OCI-LY1 (cell line): Measurements from ENCODE around the gene DNAH8.

ENCODE experiments used
- H2AFZ ChIP-seq: fragments of 200-600 bp; sonication (generic), shearing (Covaris generic); 2 replicates; pipeline ENCODE4 v1.6.0; 2014; ENCODE audit warnings: antibody characterized with exemption, mild to moderate bottlenecking, low read length
- H3F3A ChIP-seq: fragments of 200-600 bp; sonication (generic), shearing (Covaris generic); 2 replicates; pipeline ENCODE4 v1.6.0; 2014; ENCODE audit warnings: mild to moderate bottlenecking, antibody characterized with exemption, low read length, moderate library complexity; ENCODE audit not compliant: insufficient read depth
- H3K27ac ChIP-seq: fragments of 200-600 bp; sonication (generic); 2 replicates; pipeline ENCODE4 v1.5.1; 2014; ENCODE audit warnings: low read length, mixed run types, mild to moderate bottlenecking, low read depth; ENCODE audit not compliant: poor library complexity, severe bottlenecking
- H3K27me3 ChIP-seq: fragments of 200-600 bp; sonication (generic); 2 replicates; pipeline ENCODE4 v1.6.0; 2014; ENCODE audit warnings: antibody characterized with exemption, mild to moderate bottlenecking, low read length, moderate library complexity; ENCODE audit not compliant: insufficient read depth
- H3K36me3 ChIP-seq: fragments of 200-600 bp; sonication (generic); 2 replicates; pipeline ENCODE4 v1.6.1; 2014; ENCODE audit warnings: mild to moderate bottlenecking, antibody characterized with exemption, low read length, moderate library complexity, mixed read lengths; ENCODE audit not compliant: insufficient read depth
- H3K4me1 ChIP-seq: fragments of 200-600 bp; sonication (generic); 2 replicates; pipeline ENCODE4 v1.5.1; 2014; ENCODE audit warnings: mild to moderate bottlenecking, low read length, moderate library complexity; ENCODE audit not compliant: insufficient read depth, severe bottlenecking
- H3K4me2 ChIP-seq: fragments of 200-600 bp; sonication (generic), shearing (Covaris generic); 2 replicates; pipeline ENCODE4 v1.6.1; 2014; ENCODE audit warnings: low read length
- H3K4me3 ChIP-seq: fragments of 200-600 bp; sonication (generic); 2 replicates; pipeline ENCODE4 v1.5.1; 2014; ENCODE audit warnings: low read length, low read depth, mild to moderate bottlenecking, mixed read lengths; ENCODE audit not compliant: poor library complexity, severe bottlenecking
- H3K79me2 ChIP-seq: fragments of 200-600 bp; shearing (Covaris generic); 2 replicates; pipeline ENCODE4 v1.6.1; 2016; ENCODE audit warnings: mixed run types, low read length, mixed read lengths; ENCODE audit not compliant: insufficient read depth
- H3K9ac ChIP-seq: fragments of 200-600 bp; sonication (generic), shearing (Covaris generic); 2 replicates; pipeline ENCODE4 v1.6.1; 2014; ENCODE audit warnings: mild to moderate bottlenecking, low read length, mixed read lengths
- H3K9me2 ChIP-seq: fragments of 200-600 bp; sonication (generic), shearing (Covaris generic); 2 replicates; pipeline ENCODE4 v1.6.1; 2014; ENCODE audit warnings: low read depth, mild to moderate bottlenecking, low read length, mixed read lengths
- H3K9me3 ChIP-seq: fragments of 200-600 bp; shearing (Covaris generic); 2 replicates; pipeline ENCODE4 v1.6.1; 2014; ENCODE audit warnings: low read length, mixed read lengths
- H4K20me1 ChIP-seq: fragments of 200-600 bp; sonication (generic), shearing (Covaris generic); 2 replicates; pipeline ENCODE4 v1.6.0; 2016; ENCODE audit warnings: mild to moderate bottlenecking, low read length; ENCODE audit not compliant: insufficient read depth
- EZH2 ChIP-seq: fragments of 200-600 bp; sonication (generic), shearing (Covaris generic); IDR thresholded peaks from 2 replicates; pipeline ENCODE4 v1.8.0; 2017; ENCODE audit warnings: borderline replicate concordance, mixed run types, mild to moderate bottlenecking, antibody characterized with exemption, low read length, moderate library complexity, mixed read lengths
- TF ChIP-seq, protein P1 (sequence below): fragments of 200-600 bp; sonication (generic), shearing (Covaris generic); IDR thresholded peaks from 2 replicates; pipeline ENCODE4 v1.5.1; 2017; ENCODE audit warnings: mild to moderate bottlenecking, antibody characterized with exemption, low read length, moderate library complexity, mixed read lengths

The DNAH8 gene

DNA sequence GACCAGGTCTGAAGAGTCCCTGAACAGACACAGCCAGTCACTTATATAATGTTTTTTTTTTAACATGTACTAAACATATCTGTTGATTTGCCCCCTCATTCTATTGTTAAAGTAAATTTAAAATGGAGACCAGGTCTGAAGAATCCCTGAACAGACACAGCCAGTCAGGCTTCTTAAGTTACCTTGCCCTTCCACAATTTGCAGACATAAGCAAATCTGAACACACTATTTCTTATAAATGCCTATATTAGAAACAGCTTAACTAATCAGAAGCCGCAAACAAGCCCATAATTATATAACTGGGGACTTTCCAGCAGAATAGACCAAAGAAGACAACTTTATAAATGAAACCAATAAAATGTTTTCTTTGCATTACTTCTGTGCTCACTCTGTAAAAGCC is 118.2 kb downstream of the DNAH8 start:
- no peaks in the 10 kb centered on the region for H3K9me2 ChIP-seq
- no peak overlapping the region for H3K9ac ChIP-seq
- no peaks in the 10 kb centered on the region for H3K9me3 ChIP-seq
- no peaks in the 10 kb centered on the region for H3F3A ChIP-seq
- H3K4me1 ChIP-seq = no peaks in the 10 kb centered on the region
- TF ChIP-seq, protein P1, sequence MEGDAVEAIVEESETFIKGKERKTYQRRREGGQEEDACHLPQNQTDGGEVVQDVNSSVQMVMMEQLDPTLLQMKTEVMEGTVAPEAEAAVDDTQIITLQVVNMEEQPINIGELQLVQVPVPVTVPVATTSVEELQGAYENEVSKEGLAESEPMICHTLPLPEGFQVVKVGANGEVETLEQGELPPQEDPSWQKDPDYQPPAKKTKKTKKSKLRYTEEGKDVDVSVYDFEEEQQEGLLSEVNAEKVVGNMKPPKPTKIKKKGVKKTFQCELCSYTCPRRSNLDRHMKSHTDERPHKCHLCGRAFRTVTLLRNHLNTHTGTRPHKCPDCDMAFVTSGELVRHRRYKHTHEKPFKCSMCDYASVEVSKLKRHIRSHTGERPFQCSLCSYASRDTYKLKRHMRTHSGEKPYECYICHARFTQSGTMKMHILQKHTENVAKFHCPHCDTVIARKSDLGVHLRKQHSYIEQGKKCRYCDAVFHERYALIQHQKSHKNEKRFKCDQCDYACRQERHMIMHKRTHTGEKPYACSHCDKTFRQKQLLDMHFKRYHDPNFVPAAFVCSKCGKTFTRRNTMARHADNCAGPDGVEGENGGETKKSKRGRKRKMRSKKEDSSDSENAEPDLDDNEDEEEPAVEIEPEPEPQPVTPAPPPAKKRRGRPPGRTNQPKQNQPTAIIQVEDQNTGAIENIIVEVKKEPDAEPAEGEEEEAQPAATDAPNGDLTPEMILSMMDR = no peak
- no peak for TF ChIP-seq EZH2
- no peaks in the 10 kb centered on the region for H3K27me3 ChIP-seq
- no peak overlapping the region for H3K27ac ChIP-seq
- no peak overlapping the region for H3K4me2 ChIP-seq
- no peaks in the 10 kb centered on the region for H3K79me2 ChIP-seq
- no peaks in the 10 kb centered on the region for H4K20me1 ChIP-seq
- H2AFZ ChIP-seq = no peak overlapping the region
- no peaks in the 10 kb centered on the region for H3K36me3 ChIP-seq
- no peak overlapping the region for H3K4me3 ChIP-seq

DNA sequence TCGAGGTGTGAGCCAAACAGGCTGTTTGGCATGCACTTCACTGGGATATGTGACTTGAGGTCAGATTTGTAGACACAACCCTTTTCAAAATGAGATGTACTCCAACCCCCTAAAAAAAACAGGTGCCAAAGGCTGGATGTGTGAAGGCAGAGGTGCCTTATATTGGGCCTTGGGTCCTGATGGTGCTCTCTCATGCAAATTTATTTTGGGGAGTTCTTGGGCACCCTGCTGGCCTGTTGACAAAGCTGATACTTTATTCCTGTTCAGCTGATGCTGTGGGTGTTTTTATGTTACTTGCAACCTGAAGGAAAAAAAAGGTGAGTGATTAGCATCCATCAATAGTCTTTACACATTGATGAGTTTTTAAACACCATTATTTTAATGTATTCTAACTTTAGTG is 121.5 kb downstream of the DNAH8 start:
- Histone ChIP-seq H3F3A (no peaks in the 10 kb centered on the region), H3K4me3 (no peak overlapping the region), H3K9ac (no peak overlapping the region), H3K27me3 (no peaks in the 10 kb centered on the region), H3K9me2 (no peaks in the 10 kb centered on the region), H3K27ac (no peak overlapping the region), H3K9me3 (no peaks in the 10 kb centered on the region), H3K4me1 (no peaks in the 10 kb centered on the region), H3K79me2 (no peaks in the 10 kb centered on the region), H2AFZ (no peak overlapping the region), H4K20me1 (no peaks in the 10 kb centered on the region), H3K4me2 (no peak overlapping the region), H3K36me3 (no peaks in the 10 kb centered on the region)
- TF ChIP-seq, protein P1 = no peak
- no peak for TF ChIP-seq EZH2

DNA sequence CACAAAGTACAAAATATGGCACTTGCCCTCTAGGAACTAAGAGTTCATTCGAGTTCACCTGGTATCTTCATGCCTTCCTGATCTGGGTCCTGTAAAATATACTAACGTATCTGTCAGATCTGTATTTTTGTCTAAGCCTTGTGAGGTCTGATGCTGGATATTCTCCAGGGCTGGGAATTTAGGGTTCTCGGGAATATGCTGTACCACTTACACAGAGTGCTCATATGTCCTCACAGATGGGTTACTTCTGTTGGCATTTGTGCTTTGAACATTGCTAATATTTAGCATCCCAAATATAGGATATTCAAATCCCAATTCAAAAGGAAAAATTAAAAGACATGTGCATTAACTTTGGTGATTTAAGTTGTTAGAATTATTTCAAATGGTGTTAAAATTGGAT is 122.0 kb downstream of the DNAH8 start:
- Histone ChIP-seq H3K27me3 (no peaks in the 10 kb centered on the region), H3K4me2 (no peak overlapping the region), H4K20me1 (no peaks in the 10 kb centered on the region), H3K36me3 (no peaks in the 10 kb centered on the region), H3K79me2 (no peaks in the 10 kb centered on the region), H3K4me3 (no peak overlapping the region), H3K9me2 (no peaks in the 10 kb centered on the region), H3K9me3 (no peaks in the 10 kb centered on the region), H3K27ac (no peak overlapping the region), H3K4me1 (no peaks in the 10 kb centered on the region), H3F3A (no peaks in the 10 kb centered on the region), H2AFZ (no peak overlapping the region), H3K9ac (no peak overlapping the region)
- TF ChIP-seq EZH2 = no peak
- TF ChIP-seq, protein P1 = no peak
